Liver (tissue), 9 donors: ENCODE data around the gene PYGO2. TPM values are rescaled to one million over a fixed set of nuclear protein-coding genes. Genes with fewer than 3 reads are reported as not detected.

Source experiments
- DNase-seq: peaks from one replicate; pipeline ENCODE4 v3.0.0-alpha.2; 2017; ENCODE audit warnings: low spot score
- H3K27ac ChIP-seq, 2 donors: one replicate each; pipeline ENCODE4 v1.7.0; 2013; ENCODE audit warnings: inconsistent platforms in 2 of 2, low read length in 2 of 2, control low read depth in 1 of 2, low read depth in 1 of 2, mild to moderate bottlenecking in 1 of 2
- H3K27me3 ChIP-seq, 4 donors: one replicate each; pipeline versions ENCODE4 v1.6.1 to v1.7.0; 2013; ENCODE audit warnings: low read length in 3 of 4, inconsistent platforms in 1 of 4, mild to moderate bottlenecking in 1 of 4, moderate library complexity in 1 of 4; ENCODE audit not compliant: control insufficient read depth in 4 of 4, insufficient read depth in 4 of 4
- H3K36me3 ChIP-seq, 4 donors: one replicate each; pipeline versions ENCODE4 v1.6.1 to v1.7.0; 2013; ENCODE audit warnings: low read length in 3 of 4, mild to moderate bottlenecking in 3 of 4, low read depth in 1 of 4, moderate library complexity in 1 of 4; ENCODE audit not compliant: control insufficient read depth in 4 of 4, insufficient read depth in 3 of 4
- H3K4me1 ChIP-seq, 4 donors: one replicate each; pipeline versions ENCODE4 v1.6.1 to v1.7.0; 2013; ENCODE audit warnings: low read length in 3 of 4, mild to moderate bottlenecking in 3 of 4, moderate library complexity in 1 of 4; ENCODE audit not compliant: control insufficient read depth in 4 of 4, insufficient read depth in 4 of 4
- H3K4me3 ChIP-seq, 3 donors: one replicate each; pipeline versions ENCODE4 v1.6.1 to v1.7.0; 2013; ENCODE audit warnings: low read length in 3 of 3, control low read depth in 1 of 3, low read depth in 1 of 3, mild to moderate bottlenecking in 1 of 3
- H3K9ac ChIP-seq, 2 donors: one replicate each; pipeline ENCODE4 v1.7.0; 2013; ENCODE audit warnings: low read length in 2 of 2, mild to moderate bottlenecking in 2 of 2, moderate library complexity in 2 of 2, control low read depth in 1 of 2, low read depth in 1 of 2
- H3K9me3 ChIP-seq, 4 donors: one replicate each; pipeline versions ENCODE4 v1.6.1 to v1.7.0; 2013; ENCODE audit warnings: low read length in 3 of 4; ENCODE audit not compliant: control insufficient read depth in 4 of 4
- CTCF ChIP-seq: fragments of 150-350 bp; IDR thresholded peaks from 2 replicates; pipeline ENCODE4 v1.5.1; 2017; ENCODE audit warnings: improper control_type of control experiment, low read depth, low read length; ENCODE audit not compliant: missing input control
- EGR1 ChIP-seq, 2 donors: IDR thresholded peaks; 2 replicates each; pipeline ENCODE4 v1.6.1; 2016 to 2018; ENCODE audit warnings: antibody characterized with exemption in 2 of 2, low read depth in 2 of 2
- FOXA1 ChIP-seq: IDR thresholded peaks from 2 replicates; pipeline ENCODE4 v1.6.1; 2016; ENCODE audit warnings: antibody characterized with exemption
- FOXA2 ChIP-seq: IDR thresholded peaks from 2 replicates; pipeline ENCODE4 v1.6.1; 2016; ENCODE audit warnings: antibody characterized with exemption
- GABPA ChIP-seq, 2 donors: IDR thresholded peaks in 1 of 2; conservative IDR thresholded peaks in 1 of 2; 2 replicates each; pipeline ENCODE4 v1.6.1; 2016; ENCODE audit warnings: antibody characterized with exemption in 2 of 2, mild to moderate bottlenecking in 1 of 2, moderate library complexity in 1 of 2
- HNF4A ChIP-seq, 2 donors: conservative IDR thresholded peaks; 2 replicates each; pipeline ENCODE4 v1.6.1; 2016; ENCODE audit warnings: antibody characterized with exemption in 2 of 2, mild to moderate bottlenecking in 2 of 2
- HNF4G ChIP-seq: IDR thresholded peaks from 2 replicates; pipeline ENCODE4 v1.6.1; 2016; ENCODE audit warnings: antibody characterized with exemption
- JUND ChIP-seq, 2 donors: IDR thresholded peaks; 2 replicates each; pipeline ENCODE4 v1.6.1; 2016; ENCODE audit warnings: antibody characterized with exemption in 2 of 2
- RAD21 ChIP-seq, 2 donors: IDR thresholded peaks; 2 replicates each; pipeline ENCODE4 v1.6.1; 2016; ENCODE audit warnings: antibody characterized with exemption in 2 of 2, mild to moderate bottlenecking in 2 of 2
- REST ChIP-seq: IDR thresholded peaks from 2 replicates; pipeline ENCODE4 v1.6.1; 2016; ENCODE audit warnings: antibody characterized with exemption, mild to moderate bottlenecking
- RXRA ChIP-seq, 2 donors: IDR thresholded peaks; 2 replicates each; pipeline ENCODE4 v1.6.1; 2017 to 2018; ENCODE audit warnings: antibody characterized with exemption in 2 of 2, mild to moderate bottlenecking in 1 of 2
- SP1 ChIP-seq: IDR thresholded peaks from 2 replicates; pipeline ENCODE4 v1.6.1; 2018; ENCODE audit warnings: antibody characterized with exemption, mild to moderate bottlenecking
- TAF1 ChIP-seq: conservative IDR thresholded peaks from 2 replicates; pipeline ENCODE4 v1.6.1; 2016; ENCODE audit warnings: antibody characterized with exemption, mild to moderate bottlenecking
- YY1 ChIP-seq: IDR thresholded peaks from 2 replicates; pipeline ENCODE4 v1.6.1; 2016; ENCODE audit warnings: antibody characterized with exemption, mild to moderate bottlenecking
- ZBTB33 ChIP-seq: IDR thresholded peaks from 2 replicates; pipeline ENCODE4 v1.6.1; 2016; ENCODE audit warnings: antibody characterized with exemption
- WGBS: extraction: QIAGEN DNeasy Blood & Tissue Kit; methylation state at CpG from one replicate; pipeline ENCODE4 v1.1.7; 2013; 5-methylcytosine and 5-hydroxymethylcytosine counted together
- polyA plus RNA-seq, 2 donors: library from polyadenylated mRNA; stranded (reverse) in 1 of 2; unstranded in 1 of 2; fragments of 200-250 nt in 1 of 2; fragments of >200 nt in 1 of 2; fragmentation: Nextera tagmentation in 1 of 2; extraction: Ambion mirVana in 1 of 2; gene quantifications; one replicate each; pipeline versions ENCODE4 v1.2.1 to v1.2.3, GENCODE V29; 2013 to 2015
- total RNA-seq, 2 donors: library from RNA; depleted of rRNA; stranded (reverse); fragments of >200 nt; gene quantifications; one replicate each; pipeline ENCODE4 v1.2.3, GENCODE V29; 2014
- donor health status: healthy.
- donor health status: healthy.
- donor health status: healthy.
- donor health status: healthy.
- donor health status: healthy.

PYGO2 gene
- total and polyA plus RNA-seq, 4 donors, result 5.0 to 8.2 (median 7.0) TPM

- DNase-seq, result peak; percentile 59
- peaks cover 0 to 13% (median 1%) of the 10 kb centered on the region in 4 donors for H3K36me3 ChIP-seq
- H3K4me1 ChIP-seq, result peaks cover 6 to 46% (median 22%) of the 10 kb centered on the region in 4 donors
- peak overlapping the region; percentile 51 to 78 for H3K9ac ChIP-seq
- TF ChIP-seq RXRA (IDR thresholded peaks at IDR 0.05) (peak; percentile 75 to 80), EGR1 (IDR thresholded peaks at IDR 0.05; ENCODE audit: low read depth in 2 of 2) (no peak), ZBTB33 (no peak), RAD21 (IDR thresholded peaks at IDR 0.05) (peak in 1 of 2 donors; percentile 58), HNF4G (peak; percentile 53), CTCF (no peak), JUND (IDR thresholded peaks at IDR 0.05) (peak in 1 of 2 donors; percentile 31), YY1 (no peak), SP1 (peak; percentile 85), TAF1 (no peak), GABPA (IDR thresholded peaks at IDR 0.05 in 1 of 2, conservative IDR thresholded peaks at IDR 0.05 in 1 of 2) (peak in 1 of 2 donors; percentile 45), FOXA1 (no peak), HNF4A (conservative IDR thresholded peaks at IDR 0.05) (peak; percentile 82 to 87), REST (peak; percentile 47), FOXA2 (no peak)
- H3K27ac ChIP-seq, result peak overlapping the region; percentile 60 to 73
- H3K4me3 ChIP-seq, result no peak overlapping the region
- H3K9me3 ChIP-seq, result no peaks in the 10 kb centered on the region
- no peaks in the 10 kb centered on the region for H3K27me3 ChIP-seq
- WGBS, result 27% methylated on average over 9 of the region's 9 CpGs
Measured at GRCh38 chr1:154944401-154945159, 17.0 kb downstream of the PYGO2 start.
